Uterus (tissue), 2 donors: ENCODE results near the gene PGBD5.

Source experiments
- POLR2A ChIP-seq, 2 donors: fragments of 450-650 bp; IDR thresholded peaks; one replicate each; pipeline ENCODE4 v1.6.1; 2016; ENCODE audit warnings: antibody characterized with exemption in 2 of 2, mild to moderate bottlenecking in 1 of 2, moderate library complexity in 1 of 2
- TF ChIP-seq, protein P1 (sequence below), 4 experiments: fragments of 200-600 bp in 2 of 4; fragments of 450-650 bp in 2 of 4; sonication (generic) in 2 of 4; IDR thresholded peaks; one replicate each; pipeline ENCODE4 v1.5.1; 2016 to 2019; ENCODE audit warnings: antibody characterized with exemption in 4 of 4, mild to moderate bottlenecking in 2 of 4, moderate library complexity in 1 of 4

GRCh38 chr1:230377851-230378250, 48.3 kb downstream of the PGBD5 start:
- TF ChIP-seq, protein P1, sequence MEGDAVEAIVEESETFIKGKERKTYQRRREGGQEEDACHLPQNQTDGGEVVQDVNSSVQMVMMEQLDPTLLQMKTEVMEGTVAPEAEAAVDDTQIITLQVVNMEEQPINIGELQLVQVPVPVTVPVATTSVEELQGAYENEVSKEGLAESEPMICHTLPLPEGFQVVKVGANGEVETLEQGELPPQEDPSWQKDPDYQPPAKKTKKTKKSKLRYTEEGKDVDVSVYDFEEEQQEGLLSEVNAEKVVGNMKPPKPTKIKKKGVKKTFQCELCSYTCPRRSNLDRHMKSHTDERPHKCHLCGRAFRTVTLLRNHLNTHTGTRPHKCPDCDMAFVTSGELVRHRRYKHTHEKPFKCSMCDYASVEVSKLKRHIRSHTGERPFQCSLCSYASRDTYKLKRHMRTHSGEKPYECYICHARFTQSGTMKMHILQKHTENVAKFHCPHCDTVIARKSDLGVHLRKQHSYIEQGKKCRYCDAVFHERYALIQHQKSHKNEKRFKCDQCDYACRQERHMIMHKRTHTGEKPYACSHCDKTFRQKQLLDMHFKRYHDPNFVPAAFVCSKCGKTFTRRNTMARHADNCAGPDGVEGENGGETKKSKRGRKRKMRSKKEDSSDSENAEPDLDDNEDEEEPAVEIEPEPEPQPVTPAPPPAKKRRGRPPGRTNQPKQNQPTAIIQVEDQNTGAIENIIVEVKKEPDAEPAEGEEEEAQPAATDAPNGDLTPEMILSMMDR (IDR thresholded peaks at IDR 0.05), result no peak
- no peak for TF ChIP-seq POLR2A (IDR thresholded peaks at IDR 0.05)
